HG03469 (cell line): ENCODE results near the gene DIRAS2.
"Not testable (repeated sequence)": the region's sequence is repeated elsewhere in the genome, so short reads cannot be mapped to it uniquely, and the experiment has no call there.

ENCODE experiments used
- ATAC-seq: cut with Tn5 transposase; IDR thresholded peaks from one replicate; pipeline ENCODE4 v1.9.1; 2021; ENCODE audit warnings: mild to moderate bottlenecking, moderate library complexity, moderate number of reproducible peaks; ENCODE audit not compliant: unreplicated experiment

DIRAS2 gene

GRCh38 chr9:90642570-90643539 lies at the start of gene DIRAS2:
DIRAS2 (minus strand) TSS chr9:90642824; CDS start chr9:90613827, 28,997 bp downstream.
- no peak for ATAC-seq

GRCh38 chr9:90684736-90685135 lies 42.1 kb upstream of the DIRAS2 start:
- no peak for ATAC-seq

GRCh38 chr9:90684106-90684505 lies 41.5 kb upstream of the DIRAS2 start:
- ATAC-seq: no peak

DNA sequence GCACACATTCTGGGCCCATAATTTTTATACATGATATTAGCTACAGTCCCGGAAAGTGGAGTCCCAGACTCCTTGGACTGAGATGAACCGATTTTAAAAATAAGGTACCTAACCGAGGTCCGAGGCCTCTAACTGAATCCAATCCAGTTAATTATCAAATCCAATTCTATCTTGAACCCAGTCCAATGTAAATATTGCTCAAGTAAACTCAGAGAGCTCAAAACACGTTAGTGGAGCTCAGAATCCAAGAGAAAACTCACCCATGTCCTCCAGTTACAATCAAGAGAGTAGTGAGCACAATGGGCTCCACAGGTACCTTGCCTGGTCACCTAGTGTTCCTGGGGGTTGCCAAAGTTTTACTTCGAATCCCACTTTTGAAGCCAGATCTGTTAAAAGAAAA lies 37.9 kb upstream of the DIRAS2 start:
- ATAC-seq: no peak

DNA sequence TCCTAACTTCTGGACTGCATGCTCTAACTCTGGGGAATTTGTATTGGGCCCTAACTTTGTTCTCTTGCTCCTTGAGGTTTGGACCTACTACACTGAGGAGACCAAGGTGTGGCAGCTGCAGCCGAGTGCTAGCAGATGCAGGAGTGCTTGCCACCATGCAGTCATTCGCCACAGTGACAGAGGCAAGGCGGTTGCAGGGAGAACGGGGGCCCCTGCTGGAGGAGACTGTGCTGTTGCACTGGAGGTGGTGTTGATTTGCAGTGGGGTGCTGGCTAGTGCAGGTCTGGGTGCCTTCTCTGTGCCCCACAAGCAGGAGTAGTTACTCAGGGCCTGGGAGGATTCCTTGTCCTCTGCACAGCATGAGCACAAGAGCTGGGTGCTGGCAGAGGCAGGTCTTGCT lies 22.4 kb upstream of the DIRAS2 start:
- no peak for ATAC-seq

DNA sequence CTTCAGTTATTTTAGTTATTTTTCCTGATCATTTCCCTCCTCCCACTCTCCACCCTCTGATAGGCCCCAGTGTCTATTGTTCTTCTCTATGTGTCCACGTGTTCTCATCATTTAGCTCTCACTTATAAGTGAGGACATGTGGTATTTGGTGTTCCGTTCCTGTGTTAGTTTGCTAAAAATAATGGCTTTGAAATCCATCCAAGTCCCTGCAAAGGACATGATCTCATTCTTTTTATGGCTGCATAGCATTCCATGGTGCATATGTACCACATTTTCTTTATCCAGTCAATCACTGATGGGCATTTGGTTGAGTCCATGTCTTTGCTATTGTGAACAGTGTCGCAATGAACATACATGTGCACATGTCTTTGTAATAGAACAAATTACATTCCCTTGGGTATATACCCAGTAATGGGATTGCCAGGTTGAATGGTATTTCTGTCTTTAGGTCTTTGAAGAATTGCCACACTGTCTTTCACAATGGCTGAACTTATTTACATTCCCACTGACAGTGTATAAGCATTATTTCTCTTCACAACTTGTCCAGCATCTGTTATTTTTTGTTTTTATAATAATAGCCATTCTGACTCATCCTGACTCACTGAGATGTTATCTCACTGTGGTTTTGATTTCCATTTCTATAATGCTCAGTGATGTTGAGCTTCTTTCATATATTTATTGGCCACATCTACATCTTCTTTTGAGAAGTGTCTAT lies 17.2 kb upstream of the DIRAS2 start:
- ATAC-seq: no peak

DNA sequence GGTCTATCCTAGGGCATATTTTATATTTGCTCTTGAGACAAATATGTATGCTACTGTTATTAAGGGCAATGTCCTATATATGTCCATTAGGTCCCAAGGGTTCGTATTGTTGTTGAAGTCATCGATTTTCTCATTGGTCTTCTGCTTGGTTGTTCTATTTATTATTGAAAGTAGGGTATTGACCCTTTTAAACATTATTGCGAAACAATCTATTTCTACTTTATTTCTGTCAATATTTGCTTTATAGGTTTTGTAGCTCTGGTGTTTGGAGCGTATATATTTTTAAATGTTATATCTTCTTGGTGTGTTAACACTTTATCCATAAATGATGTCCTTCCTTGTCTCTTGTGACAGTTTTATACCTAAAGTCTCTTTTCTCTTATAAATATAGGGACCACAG lies 16.2 kb upstream of the DIRAS2 start:
- no peak for ATAC-seq

GRCh38 chr9:90658181-90658580 lies 15.6 kb upstream of the DIRAS2 start:
- no peak for ATAC-seq

DNA sequence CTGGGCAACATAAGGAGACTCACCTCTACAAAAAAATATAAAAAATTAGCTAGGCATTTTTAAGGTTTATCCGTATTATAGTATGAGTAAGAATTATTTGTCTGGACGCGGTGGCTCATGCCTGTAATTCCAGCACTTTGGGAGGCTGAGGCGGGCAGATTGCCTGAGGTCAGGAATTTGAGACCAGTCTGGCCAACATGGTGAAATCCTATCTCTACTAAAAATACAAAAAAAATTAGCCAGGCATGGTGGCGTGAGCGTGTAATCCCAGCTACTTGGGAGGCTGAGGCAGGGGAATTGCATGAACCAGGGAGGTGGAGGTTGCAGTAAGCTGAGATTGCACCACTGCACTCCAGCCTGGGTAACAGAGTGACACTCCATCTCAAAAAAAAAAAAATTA lies 14.3 kb upstream of the DIRAS2 start:
- not testable (repeated sequence) for ATAC-seq

DNA sequence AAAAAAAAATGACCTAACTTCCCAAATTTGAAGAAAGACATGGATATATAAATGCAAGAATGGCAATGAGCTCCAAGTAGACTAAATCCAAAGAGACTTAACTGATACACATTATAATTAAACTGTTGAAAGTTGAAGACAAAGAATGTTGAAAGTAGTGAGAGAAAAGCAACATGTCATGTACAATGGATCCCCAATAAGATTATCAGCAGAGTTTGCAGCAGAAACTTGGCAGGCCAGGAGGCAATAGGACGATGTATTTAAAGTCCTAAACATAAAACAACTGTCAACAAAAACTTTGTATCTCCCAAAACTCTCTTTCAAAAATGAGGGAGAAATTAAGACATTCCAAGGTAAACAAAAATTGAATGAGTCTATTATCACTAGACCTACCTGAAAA lies 8.6 kb upstream of the DIRAS2 start:
- ATAC-seq: no peak

GRCh38 chr9:90647843-90648242 lies 5.2 kb upstream of the DIRAS2 start:
- no peak for ATAC-seq

DNA sequence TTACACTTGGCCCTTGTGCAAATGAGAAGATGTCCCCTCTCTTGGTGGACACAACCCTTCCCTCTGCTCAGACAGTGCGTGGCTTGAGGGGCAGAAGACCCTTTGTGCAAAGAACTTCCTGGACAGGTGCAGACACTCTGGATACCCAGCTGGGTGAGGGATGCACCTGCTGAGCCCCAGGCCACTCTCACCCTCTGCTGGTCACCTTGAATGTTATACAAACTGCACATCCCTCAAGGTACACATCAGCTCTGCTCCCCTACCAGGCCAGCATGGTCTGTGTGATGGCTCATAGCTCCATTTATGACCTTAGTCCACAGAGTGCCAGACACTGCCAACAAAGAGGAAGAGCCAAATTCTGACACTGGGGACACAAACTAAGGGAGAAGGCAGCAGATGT lies 3.1 kb upstream of the DIRAS2 start:
- ATAC-seq: no peak

- ATAC-seq: no peak
Observed at GRCh38 chr9:90641884-90642487, 638 bp downstream of the DIRAS2 start.

DNA sequence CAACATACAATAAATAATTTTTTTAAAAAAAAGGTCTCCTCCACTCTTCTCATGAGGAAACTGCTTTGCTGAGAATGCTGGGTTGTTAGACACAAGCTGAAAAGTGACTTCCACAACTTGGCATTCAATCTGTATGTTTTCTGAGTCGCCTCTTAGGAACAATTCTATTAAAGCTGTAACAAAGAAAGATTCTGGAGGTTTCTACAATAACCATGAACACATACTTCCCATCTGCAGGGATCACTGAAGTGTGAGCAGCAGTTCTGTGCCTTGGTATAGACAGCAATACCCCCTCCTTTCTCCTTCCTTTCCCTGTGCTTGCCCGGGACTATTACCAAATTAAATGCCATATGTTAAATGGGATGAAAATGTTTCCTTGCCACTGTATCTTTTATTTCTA lies 1.5 kb downstream of the DIRAS2 start:
- no peak for ATAC-seq

DNA sequence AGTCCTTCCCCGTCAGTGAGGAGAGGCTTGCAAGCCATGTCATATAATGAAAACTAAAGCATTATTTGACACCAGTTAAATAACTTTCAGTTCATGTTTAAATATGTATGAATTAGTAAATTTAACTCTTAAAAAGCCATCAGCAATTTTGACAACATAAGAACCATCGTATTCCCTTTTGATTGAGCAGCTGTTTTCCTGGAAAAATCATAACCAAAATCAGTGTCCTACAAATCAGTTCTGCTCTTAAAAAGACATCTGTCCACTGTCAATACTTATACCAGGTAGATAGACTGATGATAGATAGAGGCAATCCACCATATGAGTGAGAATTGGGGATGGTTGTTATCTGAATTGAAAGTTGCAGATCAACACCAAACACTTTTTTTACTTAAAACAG lies 2.3 kb downstream of the DIRAS2 start:
- ATAC-seq: no peak

GRCh38 chr9:90637626-90638025 lies 5.0 kb downstream of the DIRAS2 start:
- no peak for ATAC-seq

GRCh38 chr9:90632647-90633207 lies 9.9 kb downstream of the DIRAS2 start:
- no peak for ATAC-seq

GRCh38 chr9:90631964-90632363 lies 10.7 kb downstream of the DIRAS2 start:
- ATAC-seq: no peak

- no peak for ATAC-seq
Observed at GRCh38 chr9:90629991-90630390, 12.6 kb downstream of the DIRAS2 start.

GRCh38 chr9:90629354-90629753 lies 13.3 kb downstream of the DIRAS2 start:
- no peak for ATAC-seq

GRCh38 chr9:90616806-90617205 lies 25.8 kb downstream of the DIRAS2 start:
- no peak for ATAC-seq
